Measurements from ENCODE around the gene TMEM131L.
"Not testable (repeated sequence)": the region's sequence is repeated elsewhere in the genome, so short reads cannot be mapped to it uniquely, and the experiment has no call there.

Gene TMEM131L

GRCh38 chr4:153528705-153529485 is 62.7 kb downstream of the TMEM131L start:
- DNase-seq: no peak

DNA sequence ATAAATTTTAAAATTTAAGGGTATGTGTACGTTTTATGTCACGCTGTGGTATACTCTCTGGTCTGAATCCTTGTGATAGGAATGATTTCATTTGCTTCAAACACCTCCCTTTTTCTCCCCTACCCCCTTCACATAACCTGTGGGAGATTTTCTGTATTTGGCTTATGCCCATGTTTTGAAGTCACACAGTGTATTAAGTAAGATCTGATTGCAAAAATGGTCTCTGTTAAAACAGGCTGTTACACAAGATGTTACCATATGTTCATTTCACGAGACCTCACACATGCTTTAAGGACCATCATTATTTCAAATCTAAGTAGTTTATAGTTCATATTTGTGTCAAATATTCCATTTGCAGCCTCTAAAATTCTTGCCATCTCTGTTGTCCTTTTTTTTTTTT is 63.5 kb downstream of the TMEM131L start:
- no peak for DNase-seq

DNA sequence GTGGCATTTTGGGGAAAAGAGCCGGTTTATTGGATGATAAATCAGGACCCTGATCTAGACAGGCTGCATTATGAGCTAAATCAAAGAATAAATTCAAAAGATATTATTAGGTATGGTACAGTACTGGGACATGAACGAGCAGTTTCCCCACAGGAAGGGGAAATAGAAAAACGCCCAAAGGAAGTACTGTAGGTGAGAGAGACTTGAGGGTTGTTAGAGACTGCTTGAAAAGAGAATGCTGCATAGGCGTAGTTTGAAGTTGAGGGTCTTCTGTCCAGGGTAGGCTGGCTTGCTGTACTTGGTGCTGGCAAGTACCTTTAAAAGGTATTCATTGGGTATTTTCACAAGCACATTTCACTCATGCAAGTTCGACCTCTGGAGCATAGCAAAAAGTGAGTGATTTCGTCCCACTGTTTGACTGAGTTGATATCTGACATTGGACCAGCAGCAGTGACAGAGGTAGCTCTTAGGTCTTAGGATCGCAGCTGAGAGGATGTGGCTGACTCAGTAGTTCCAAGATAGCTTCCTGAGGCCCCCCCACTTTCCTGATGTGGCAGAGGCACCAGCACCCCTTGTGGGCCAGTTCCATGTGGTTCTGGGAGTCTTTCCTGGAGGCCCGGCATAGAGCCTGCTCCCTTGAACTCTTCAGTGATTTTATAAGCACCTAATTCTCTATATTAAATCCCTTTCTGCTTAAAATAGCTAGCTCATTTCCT is 64.3 kb downstream of the TMEM131L start:
- peak; percentile 39 for DNase-seq

DNA sequence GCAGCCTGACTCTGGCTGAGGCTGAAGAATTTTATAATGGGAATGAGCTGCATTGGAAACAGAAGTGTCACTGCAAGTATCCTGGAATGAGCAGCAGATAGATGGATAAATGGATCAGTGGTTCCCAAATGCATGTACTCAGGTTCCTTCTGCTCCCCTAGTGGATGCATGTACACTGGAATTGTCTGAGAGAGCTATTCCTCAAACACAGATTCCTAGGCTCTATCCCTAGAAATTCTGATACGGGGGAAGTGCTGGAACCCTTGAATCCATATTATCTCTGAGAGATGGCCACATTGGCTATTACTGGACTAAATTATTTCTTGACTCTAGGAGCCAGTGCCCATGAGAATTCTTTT is 64.8 kb downstream of the TMEM131L start:
- no peak for DNase-seq

DNA sequence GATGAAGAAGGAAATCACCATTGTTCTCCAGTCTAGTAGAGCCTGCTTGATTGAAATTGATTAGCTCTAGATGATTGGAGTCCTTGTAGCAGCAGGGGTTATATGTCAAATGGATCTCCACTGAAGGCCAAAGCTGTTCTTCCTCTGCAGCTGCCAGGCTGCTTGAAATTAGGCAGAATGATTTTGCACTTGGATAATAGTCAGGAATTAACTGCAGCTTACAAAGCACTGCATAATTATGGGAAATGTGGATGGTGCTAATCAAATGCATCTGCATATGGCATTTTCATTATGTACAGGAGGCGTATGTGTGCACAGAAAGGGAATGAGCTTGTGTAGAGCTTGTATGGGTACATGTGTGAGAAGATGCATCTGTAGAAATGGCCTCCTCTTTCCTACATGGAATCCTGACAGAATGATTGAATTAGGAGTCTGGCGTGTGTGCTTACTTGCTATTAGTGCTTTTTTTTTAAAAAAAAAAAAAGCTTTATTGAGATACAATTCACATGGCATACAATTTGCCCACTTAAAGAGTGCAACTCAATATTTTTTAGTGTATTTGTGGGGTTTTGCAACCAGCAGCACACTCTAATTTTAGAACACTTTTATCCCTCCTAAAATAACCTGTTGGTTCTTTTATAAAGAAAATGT is 65.9 kb downstream of the TMEM131L start:
- DNase-seq: no peak

GRCh38 chr4:153532636-153533035 is 66.5 kb downstream of the TMEM131L start:
- DNase-seq: no peak

DNA sequence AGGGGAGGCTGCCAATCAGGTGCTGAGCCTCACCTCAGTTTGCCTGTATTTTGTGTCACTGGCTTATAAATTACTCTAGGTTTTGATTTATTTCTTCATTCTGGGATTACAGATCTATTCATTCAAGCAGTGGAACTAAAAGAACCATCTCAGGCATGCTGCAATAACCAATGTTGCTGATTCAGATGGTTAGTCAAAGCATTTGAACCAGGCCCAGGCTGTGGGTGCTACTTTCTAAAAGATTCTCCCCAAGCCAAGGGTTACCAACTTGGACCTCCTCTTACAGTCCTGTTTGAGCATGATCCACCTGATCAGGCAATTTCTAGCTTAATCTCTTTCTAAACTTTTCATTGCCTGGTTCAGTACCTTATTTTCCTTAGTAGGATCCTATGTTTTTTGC is 67.2 kb downstream of the TMEM131L start:
- no peak for DNase-seq

GRCh38 chr4:153534792-153535629 is 68.9 kb downstream of the TMEM131L start:
- DNase-seq: no peak

GRCh38 chr4:153535772-153536513 is 69.8 kb downstream of the TMEM131L start:
- DNase-seq: no peak

- no peak for DNase-seq
These were observed 71.4 kb downstream of the TMEM131L start for GRCh38 chr4:153537493-153537960.

DNA sequence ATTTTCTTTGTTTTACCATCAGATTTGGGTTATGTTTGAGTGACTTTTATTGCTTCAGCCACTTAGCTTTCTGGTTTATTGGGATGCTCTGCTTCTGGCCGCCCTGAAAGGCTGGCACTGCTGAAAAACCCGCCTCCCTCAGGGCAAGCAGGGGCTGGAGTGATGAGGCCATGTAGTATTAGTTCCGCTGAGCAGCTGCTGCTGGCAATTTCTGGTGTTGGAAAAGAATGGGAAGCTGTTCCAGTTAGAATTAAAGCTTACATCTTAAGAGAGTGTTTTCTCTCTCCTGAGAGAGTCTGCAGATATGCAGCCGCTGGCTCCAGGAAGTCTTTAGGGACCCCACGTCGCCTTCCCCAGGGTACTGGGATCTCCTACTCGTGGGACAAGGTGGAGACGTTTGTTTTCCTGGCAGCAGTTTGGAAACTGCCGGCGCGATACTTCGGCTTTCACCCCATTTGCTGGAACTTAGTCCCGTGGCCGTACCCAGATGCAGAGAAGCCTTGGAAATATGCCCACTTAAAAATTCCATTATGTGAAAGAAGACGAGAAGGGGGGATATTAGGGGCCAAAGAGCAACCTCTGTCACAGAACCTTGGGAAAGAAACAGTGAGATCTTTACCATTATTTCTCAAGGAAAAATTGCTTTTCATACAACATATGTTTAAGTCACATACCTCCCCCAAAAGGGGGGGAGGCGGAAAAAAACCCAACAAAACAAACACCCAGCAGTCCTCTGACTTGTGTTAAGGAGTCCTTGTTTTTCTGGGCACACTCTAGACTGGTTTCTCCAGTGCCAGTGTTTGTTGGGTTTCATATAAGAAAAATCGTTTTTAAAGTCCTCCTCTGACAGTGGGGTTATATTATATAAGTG is 72.6 kb downstream of the TMEM131L start:
- no peak for DNase-seq

DNA sequence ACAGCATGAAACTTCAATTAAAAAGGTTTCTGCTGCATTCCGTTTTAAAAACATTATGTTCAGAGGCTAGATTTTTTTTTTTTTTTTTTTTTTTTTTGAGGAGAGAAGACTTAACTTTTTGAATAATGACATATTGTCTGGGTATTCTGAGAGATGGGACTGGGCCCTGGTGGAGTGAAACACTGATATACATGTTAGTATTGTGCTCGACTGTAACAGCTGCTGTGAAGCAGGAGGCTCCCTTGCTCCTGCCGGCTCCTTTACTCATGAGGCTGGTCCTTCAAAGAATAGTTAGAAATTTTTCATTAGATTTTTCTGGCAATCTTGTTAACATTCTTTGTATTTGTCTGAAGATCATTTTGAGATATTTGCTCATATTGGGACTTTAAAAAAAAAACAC is 73.3 kb downstream of the TMEM131L start:
- no peak for DNase-seq

GRCh38 chr4:153541456-153542096 is 75.4 kb downstream of the TMEM131L start:
- peak; percentile 27 for DNase-seq

DNA sequence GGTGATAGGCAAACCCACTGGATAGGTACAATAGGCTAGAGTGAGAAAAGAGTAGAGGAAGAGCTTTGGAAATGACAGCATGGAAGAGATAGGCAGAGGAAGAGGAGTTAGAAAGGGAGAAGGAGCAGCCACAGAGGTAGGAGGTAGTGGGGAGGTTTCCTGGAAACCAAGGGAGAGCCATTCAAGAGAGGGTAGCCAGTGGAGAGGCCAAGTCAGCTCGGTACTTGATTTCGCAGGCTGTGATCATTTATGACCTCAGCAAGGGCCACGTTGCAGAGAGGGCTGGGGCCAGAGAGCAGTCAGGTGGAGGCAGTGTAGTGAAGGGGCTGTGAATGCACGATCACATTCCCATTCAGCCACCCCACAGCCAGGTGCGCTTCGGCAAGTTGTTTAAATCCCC is 76.0 kb downstream of the TMEM131L start:
- no peak for DNase-seq

DNA sequence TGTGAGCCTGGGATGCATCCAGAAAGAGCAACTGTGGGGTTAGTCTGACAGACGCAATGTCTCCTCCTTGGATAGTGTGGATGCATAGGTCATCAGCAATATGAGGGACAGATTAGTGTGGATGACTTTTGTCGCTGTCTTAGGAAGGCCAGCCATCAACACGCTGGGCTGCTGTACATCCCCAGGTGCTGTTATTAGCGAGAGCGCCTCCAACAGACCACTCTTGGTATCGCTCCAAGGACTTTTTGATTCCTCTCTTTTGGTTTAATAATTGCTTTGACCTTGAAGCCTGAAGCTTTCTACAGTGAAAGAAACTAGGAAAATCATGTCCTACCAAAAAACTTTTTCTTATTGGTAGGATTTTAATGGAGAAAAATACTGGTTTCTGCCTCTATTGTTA is 76.7 kb downstream of the TMEM131L start:
- DNase-seq: no peak

GRCh38 chr4:153543351-153543750 is 77.2 kb downstream of the TMEM131L start:
- no peak for DNase-seq

DNA sequence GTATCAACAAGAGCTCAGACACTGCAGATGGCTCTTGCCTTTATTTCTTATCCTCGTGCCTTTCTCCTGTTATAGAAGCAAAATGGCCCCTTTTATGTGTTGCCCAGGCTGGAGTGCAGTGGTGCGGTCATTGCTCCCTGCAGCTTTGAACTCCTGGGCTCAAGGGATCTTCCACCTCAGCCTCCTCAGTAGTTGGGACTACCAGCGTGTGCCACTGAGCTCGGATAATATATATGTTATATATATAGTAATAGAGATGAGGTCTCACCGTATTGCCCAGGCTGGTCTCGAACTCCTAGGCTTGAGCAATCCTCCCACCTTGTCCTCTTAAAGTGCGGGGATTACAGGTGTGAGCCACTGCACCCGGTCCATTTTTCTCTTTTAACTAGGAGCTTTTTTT is 79.7 kb downstream of the TMEM131L start:
- no peak for DNase-seq

GRCh38 chr4:153546280-153546679 is 80.1 kb downstream of the TMEM131L start:
- no peak for DNase-seq

- no peak for DNase-seq
These were observed 81.4 kb downstream of the TMEM131L start for GRCh38 chr4:153547520-153547919.

- DNase-seq: not testable (repeated sequence)
These were observed 82.7 kb downstream of the TMEM131L start for GRCh38 chr4:153548907-153549306.

- no peak for DNase-seq
These were observed 83.2 kb downstream of the TMEM131L start for GRCh38 chr4:153549405-153549804.

Measured in activated naive CD4-positive, alpha-beta T cell treated with Interleukin-2 at 50 U/mL for 16 hours (primary cell).